NT2/D1 (cell line): Measurements from ENCODE around the gene DCLK1.

Experiments used
- SUZ12 ChIP-seq: IDR thresholded peaks from 2 replicates; pipeline ENCODE4 v1.6.1; 2011; ENCODE audit not compliant: insufficient read length, insufficient read depth; ENCODE audit errors: extremely low read depth
- ZNF274 ChIP-seq: IDR thresholded peaks from 2 replicates; pipeline ENCODE4 v1.6.1; 2011; ENCODE audit warnings: mild to moderate bottlenecking, low read depth, low read length

GRCh38 chr13:35930665-35931631, 200.2 kb downstream of the DCLK1 start:
- TF ChIP-seq ZNF274 (no peak), SUZ12 (no peak)
